HG02884 (cell line): Measurements from ENCODE around the gene PRXL2C.

Experiments used
- ATAC-seq: cut with Tn5 transposase; IDR thresholded peaks from one replicate; pipeline ENCODE4 v1.9.1; 2021; ENCODE audit warnings: mild to moderate bottlenecking, moderate library complexity; ENCODE audit not compliant: unreplicated experiment

PRXL2C gene

DNA sequence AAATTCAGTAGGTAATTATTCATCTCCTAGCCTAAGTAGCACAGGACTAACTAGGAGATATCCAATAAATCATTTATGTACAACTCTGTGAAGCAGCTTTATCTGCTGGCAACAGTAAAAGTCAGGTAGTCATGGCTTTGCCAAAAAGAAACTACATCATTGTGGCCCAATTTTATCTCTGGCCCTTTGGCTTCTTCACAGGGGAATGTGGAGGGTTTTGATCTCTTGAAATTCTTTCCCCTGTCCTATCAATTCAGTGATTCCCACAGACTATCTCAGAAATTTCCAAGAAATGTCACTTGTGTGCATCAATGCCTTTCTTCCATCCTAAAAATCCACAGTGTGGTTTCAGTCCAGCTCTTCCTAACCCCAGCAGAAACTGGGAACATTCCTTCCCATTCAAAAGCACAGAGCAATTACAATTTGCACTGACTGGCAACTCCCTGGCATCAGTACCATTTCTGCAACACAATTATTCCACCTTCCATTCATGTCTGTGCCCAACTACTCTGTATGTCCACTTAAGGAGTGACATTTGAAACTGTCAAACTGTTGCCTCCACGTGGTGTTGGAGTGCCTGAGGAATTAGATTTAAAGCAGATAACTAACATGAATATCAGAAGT lies 42.0 kb downstream of the PRXL2C start:
- no peak for ATAC-seq

- no peak for ATAC-seq
Observed at GRCh38 chr9:96612105-96612965, 42.8 kb downstream of the PRXL2C start.

GRCh38 chr9:96611302-96611701 lies 43.8 kb downstream of the PRXL2C start:
- no peak for ATAC-seq

- no peak for ATAC-seq
Observed at GRCh38 chr9:96609732-96610131, 45.4 kb downstream of the PRXL2C start.

GRCh38 chr9:96607971-96608370 lies 47.1 kb downstream of the PRXL2C start:
- no peak for ATAC-seq

- no peak for ATAC-seq
Observed at GRCh38 chr9:96605328-96605727, 49.8 kb downstream of the PRXL2C start.

GRCh38 chr9:96604004-96604319 lies 51.2 kb downstream of the PRXL2C start:
- no peak for ATAC-seq

- ATAC-seq: no peak
Observed at GRCh38 chr9:96603305-96604003, 51.7 kb downstream of the PRXL2C start.

DNA sequence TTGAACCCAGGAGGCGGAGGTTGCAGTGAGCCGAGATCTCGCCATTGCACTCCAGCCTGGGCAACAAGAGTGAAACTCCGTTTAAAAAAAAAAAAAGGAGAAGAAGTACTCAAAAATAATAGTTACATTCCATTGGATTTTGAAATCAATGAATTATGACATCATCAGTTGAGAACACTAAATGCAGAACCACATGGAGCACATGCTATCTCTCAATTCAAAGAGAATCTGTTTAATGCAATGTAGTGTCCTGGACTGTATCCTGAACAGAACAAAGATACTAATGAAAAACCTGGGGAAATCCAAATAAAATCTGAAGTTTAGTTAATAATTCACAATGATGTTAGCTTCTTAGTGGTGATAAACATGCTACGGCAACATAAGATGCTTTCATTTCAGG lies 55.8 kb downstream of the PRXL2C start:
- ATAC-seq: no peak

DNA sequence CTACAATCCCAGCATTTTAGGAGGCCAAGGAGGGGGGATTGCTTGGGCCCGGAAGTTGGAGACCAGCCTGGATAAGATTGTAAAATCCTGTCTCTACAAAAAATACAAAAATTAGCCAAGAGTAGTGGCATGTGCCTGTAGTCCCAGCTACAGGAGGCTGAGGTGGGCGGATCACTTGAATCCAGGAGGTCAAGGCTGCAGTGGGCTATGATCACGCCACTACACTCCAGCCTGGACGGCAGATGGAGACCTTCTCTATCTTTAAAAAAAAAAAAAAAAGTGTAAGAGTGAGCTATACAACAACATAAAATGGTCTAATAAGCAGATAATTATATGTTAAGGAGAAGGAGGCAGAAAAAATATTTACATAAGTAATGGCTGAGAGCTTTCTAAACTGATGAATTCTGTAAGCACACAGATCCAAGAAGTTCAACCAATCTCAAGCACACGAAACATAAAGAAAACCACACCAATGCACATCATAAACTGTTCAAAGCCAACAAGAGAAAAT lies 58.5 kb downstream of the PRXL2C start:
- no peak for ATAC-seq
